H1 (cell line): Measurements from ENCODE around the gene SLC9A7. TPM values are rescaled to one million over a fixed set of nuclear protein-coding genes. Genes with fewer than 3 reads are reported as not detected.

Source experiments
- CTCF ChIA-PET: fragments of 300-600 bp; sonication (Branson Sonifier 250); formaldehyde crosslinking; loops from one replicate; lab custom pipeline; 2021; ENCODE audit not compliant: partially characterized antibody; lab: Charles Lee
- POLR2A ChIA-PET: fragments of 300-600 bp; sonication (Branson Sonifier 250); formaldehyde crosslinking; loops from one replicate; lab custom pipeline; 2021; ENCODE audit warnings: inconsistent platforms; ENCODE audit not compliant: partially characterized antibody; lab: Charles Lee
- DNase-seq, 2 experiments: peaks; one replicate each; pipeline versions ENCODE4 v3.0.0 to v3.0.0-alpha.2; 2010 to 2022; ENCODE audit warnings: low spot score in 2 of 2, low read depth in 1 of 2, mixed read lengths in 1 of 2
- FAIRE-seq: peaks from 2 replicates; lab custom pipeline; 2011; peaks lifted over from hg19 to GRCh38; lab: Jason Lieb, UNC
- H2AFZ ChIP-seq: 2 replicates; pipeline ENCODE4 v1.8.1; 2012; ENCODE audit warnings: low read length, inconsistent platforms
- H2AK5ac ChIP-seq: 2 replicates; pipeline ENCODE4 v1.6.1; 2013; ENCODE audit warnings: low read depth, low read length
- H2BK120ac ChIP-seq: replicated peaks from 2 replicates; pipeline ENCODE3; 2013; ENCODE audit warnings: low read depth, low read length, inconsistent platforms
- H2BK12ac ChIP-seq: 2 replicates; pipeline ENCODE4 v1.6.1; 2013; ENCODE audit warnings: low read depth, low read length
- H2BK15ac ChIP-seq: 2 replicates; pipeline ENCODE4 v1.6.1; 2013; ENCODE audit warnings: low read length
- H2BK20ac ChIP-seq: 2 replicates; pipeline ENCODE4 v1.6.1; 2013; ENCODE audit warnings: low read length
- H2BK5ac ChIP-seq: 2 replicates; pipeline ENCODE4 v1.6.1; 2013; ENCODE audit warnings: low read depth, low read length
- H3K14ac ChIP-seq: 2 replicates; pipeline ENCODE4 v1.6.1; 2013; ENCODE audit warnings: inconsistent platforms; ENCODE audit not compliant: insufficient read length
- H3K18ac ChIP-seq: 2 replicates; pipeline ENCODE4 v1.6.1; 2013; ENCODE audit warnings: low read length; ENCODE audit errors: extremely low read depth
- H3K23ac ChIP-seq: 2 replicates; pipeline ENCODE4 v1.6.1; 2013; ENCODE audit warnings: inconsistent platforms; ENCODE audit not compliant: insufficient read length
- H3K23me2 ChIP-seq: 2 replicates; pipeline ENCODE4 v1.6.1; 2013; ENCODE audit warnings: low read depth, low read length
- H3K27ac ChIP-seq: 2 replicates; pipeline ENCODE4 v1.6.1; 2011; ENCODE audit warnings: low read depth, low read length, inconsistent platforms
- H3K27me3 ChIP-seq, 4 experiments: replicated peaks in 1 of 4; 1 replicate in 1 of 4; 2 replicates in 3 of 4; pipeline versions ENCODE4 v1.6.1 to v1.8.1; 2011 to 2013; ENCODE audit warnings: low read length in 3 of 4, mild to moderate bottlenecking in 3 of 4, inconsistent platforms in 2 of 4, mixed read lengths in 2 of 4, moderate library complexity in 1 of 4; ENCODE audit not compliant: control insufficient read depth in 3 of 4, insufficient read depth in 3 of 4; ENCODE audit errors: extremely low read depth in 1 of 4
- H3K36me3 ChIP-seq, 4 experiments: 2 replicates each; pipeline versions ENCODE4 v1.6.1 to v1.8.1; 2011 to 2013; ENCODE audit warnings: mild to moderate bottlenecking in 4 of 4, low read length in 3 of 4, moderate library complexity in 2 of 4, control low read depth in 1 of 4, inconsistent platforms in 1 of 4; ENCODE audit not compliant: insufficient read depth in 4 of 4, control insufficient read depth in 2 of 4
- H3K4ac ChIP-seq: replicated peaks from 2 replicates; pipeline ENCODE3; 2013; ENCODE audit warnings: low read length, low read depth, mixed read lengths, inconsistent platforms; ENCODE audit not compliant: insufficient read length
- H3K4me1 ChIP-seq, 4 experiments: replicated peaks in 1 of 4; 1 replicate in 1 of 4; 2 replicates in 3 of 4; pipeline versions ENCODE4 v1.6.1 to v1.8.1; 2011 to 2013; ENCODE audit warnings: low read length in 3 of 4, inconsistent platforms in 2 of 4, mixed read lengths in 1 of 4; ENCODE audit not compliant: insufficient read depth in 4 of 4, control insufficient read depth in 3 of 4
- H3K4me2 ChIP-seq, 2 experiments: 2 replicates each; pipeline versions ENCODE4 v1.6.1 to v1.8.1; 2011 to 2013; ENCODE audit warnings: low read depth in 2 of 2, low read length in 2 of 2, control low read depth in 1 of 2, inconsistent platforms in 1 of 2, mild to moderate bottlenecking in 1 of 2; ENCODE audit not compliant: insufficient read depth in 1 of 2
- H3K4me3 ChIP-seq, 4 experiments: fragments of 200-600, 300-600 bp in 1 of 4; sonication (generic), shearing (Covaris generic), sonication (Bioruptor Twin) in 1 of 4; 2 replicates each; pipeline versions ENCODE4 v1.5.1 to v1.8.1; 2011 to 2016; ENCODE audit warnings: low read length in 4 of 4, low read depth in 3 of 4, control low read depth in 2 of 4, inconsistent platforms in 2 of 4, mild to moderate bottlenecking in 2 of 4, mixed read lengths in 1 of 4, moderate library complexity in 1 of 4; ENCODE audit not compliant: insufficient read depth in 2 of 4; ENCODE audit errors: extremely low read depth in 1 of 4
- H3K56ac ChIP-seq: replicated peaks from 2 replicates; pipeline ENCODE3; 2013; ENCODE audit warnings: low read depth, mild to moderate bottlenecking, mixed read lengths, low read length, inconsistent platforms; ENCODE audit not compliant: insufficient read length
- H3K79me1 ChIP-seq: 2 replicates; pipeline ENCODE4 v1.6.1; 2013; ENCODE audit warnings: low read depth, low read length, control low read depth
- H3K79me2 ChIP-seq, 2 experiments: 2 replicates each; pipeline versions ENCODE4 v1.6.1 to v1.8.1; 2012 to 2013; ENCODE audit warnings: low read length in 2 of 2, mild to moderate bottlenecking in 2 of 2, inconsistent platforms in 1 of 2; ENCODE audit not compliant: insufficient read depth in 2 of 2, control insufficient read depth in 1 of 2
- H3K9ac ChIP-seq, 4 experiments: replicated peaks in 1 of 4; 1 replicate in 1 of 4; 2 replicates in 3 of 4; pipeline versions ENCODE4 v1.6.1 to v1.8.1; 2011 to 2013; ENCODE audit warnings: low read depth in 3 of 4, low read length in 3 of 4, control low read depth in 2 of 4, mild to moderate bottlenecking in 2 of 4, moderate library complexity in 2 of 4, inconsistent platforms in 1 of 4; ENCODE audit errors: extremely low read depth in 1 of 4
- H3K9me3 ChIP-seq, 2 experiments: 2 replicates each; pipeline versions ENCODE4 v1.6.1 to v1.8.1; 2012 to 2013; ENCODE audit warnings: mild to moderate bottlenecking in 2 of 2, moderate library complexity in 2 of 2, control low read depth in 1 of 2, inconsistent platforms in 1 of 2, low read depth in 1 of 2, low read length in 1 of 2, mixed read lengths in 1 of 2; ENCODE audit not compliant: insufficient read depth in 2 of 2
- H4K20me1 ChIP-seq, 2 experiments: replicated peaks in 1 of 2; 2 replicates each; pipeline versions ENCODE3 to v1.8.1; 2011 to 2013; ENCODE audit warnings: inconsistent platforms in 2 of 2, low read length in 2 of 2, mild to moderate bottlenecking in 1 of 2; ENCODE audit not compliant: insufficient read depth in 2 of 2, control insufficient read depth in 1 of 2
- H4K5ac ChIP-seq: 2 replicates; pipeline ENCODE4 v1.6.1; 2013; ENCODE audit warnings: low read length, low read depth, mixed read lengths, inconsistent platforms; ENCODE audit not compliant: insufficient read length
- H4K8ac ChIP-seq: 2 replicates; pipeline ENCODE4 v1.8.0; 2013; ENCODE audit warnings: mild to moderate bottlenecking, moderate library complexity, low read length, inconsistent platforms; ENCODE audit not compliant: insufficient read depth; ENCODE audit errors: extremely low read depth
- H4K91ac ChIP-seq: replicated peaks from 2 replicates; pipeline ENCODE3; 2013; ENCODE audit warnings: low read length, mixed read lengths, inconsistent platforms; ENCODE audit not compliant: insufficient read length
- CEBPB ChIP-seq: IDR thresholded peaks from 2 replicates; pipeline ENCODE4 v1.6.1; 2012; ENCODE audit warnings: low read depth, low read length
- E2F6 ChIP-seq: IDR thresholded peaks from 2 replicates; pipeline ENCODE4 v1.6.1; 2012; ENCODE audit warnings: inconsistent platforms
- POLR2A ChIP-seq, 2 experiments: IDR thresholded peaks; 1 replicate in 1 of 2; 2 replicates in 1 of 2; pipeline ENCODE4 v1.6.1; 2011; ENCODE audit warnings: low read depth in 2 of 2, low read length in 2 of 2, mild to moderate bottlenecking in 2 of 2; ENCODE audit errors: control extremely low read depth in 1 of 2
- WGBS, 2 experiments: shearing (Covaris generic) in 1 of 2; methylation state at CpG; one replicate each; pipeline versions ENCODE4 v1.1.6 to v1.1.7; 2013 to 2015; ENCODE audit warnings: low lambda C conversion rate in 2 of 2, mixed read lengths in 2 of 2, inconsistent platforms in 1 of 2, low coverage in 1 of 2, missing lambda C conversion rate in 1 of 2; ENCODE audit not compliant: insufficient replicate concordance in 2 of 2, insufficient coverage in 1 of 2, insufficient read length in 1 of 2; ENCODE audit errors: extremely low coverage in 1 of 2, missing lambda C conversion rate in 1 of 2; 5-methylcytosine and 5-hydroxymethylcytosine counted together
- polyA plus RNA-seq, 7 experiments: library from polyadenylated mRNA; depleted of rRNA in 3 of 7; stranded (reverse) in 5 of 7; unstranded in 2 of 7; fragments of >200 nt in 5 of 7; fragments of 200-250 nt in 2 of 7; gene quantifications; 1 replicate in 5 of 7; 2 replicates in 1 of 7; 4 replicates in 1 of 7; pipeline versions ENCODE4 v1.2.1 to v1.2.3, GENCODE V29; 2011 to 2013; ENCODE audit warnings: missing spikeins in 2 of 7, mixed read lengths in 2 of 7
- total RNA-seq: library from RNA; stranded (reverse); fragmentation: NEBNext Ultra II Directional; extraction: Animal tissue kit (Norgen Biotek cat#: 25700); gene quantifications from 2 replicates; pipeline ENCODE4 v1.2.1, GENCODE V29; 2021

Gene SLC9A7
- total and polyA plus RNA-seq, 2 of the 8 experiments (the other 6 are each of a cell fraction or from before 2014, with no cell fraction given), result 6.7 to 17.2 TPM

- Histone ChIP-seq H2AK5ac (no peak overlapping the region), H4K5ac (no peak overlapping the region), H3K4me2 (no peak overlapping the region), H3K4me3 (no peak overlapping the region), H3K79me1 (no peaks in the 10 kb centered on the region), H3K18ac (no peak overlapping the region), H3K9me3 (peaks cover 0 to under 1% of the 10 kb centered on the region in 2 experiments; a peak in 1 of 4 replicates), H2BK15ac (no peak overlapping the region), H4K91ac (no peak overlapping the region), H2BK12ac (no peak overlapping the region), H2BK5ac (no peak overlapping the region), H3K4ac (no peak overlapping the region), H2AFZ (no peak overlapping the region), H3K23ac (no peak overlapping the region), H3K27ac (no peak overlapping the region), H3K36me3 (peaks cover 0 to 1% (median 0%) of the 10 kb centered on the region in 4 experiments; a peak in 2 of 8 replicates), H3K23me2 (no peaks in the 10 kb centered on the region), H4K8ac (no peak overlapping the region), H2BK120ac (no peak overlapping the region), H3K9ac (no peak overlapping the region), H3K56ac (no peak overlapping the region), H3K14ac (no peak overlapping the region), H4K20me1 (no peaks in the 10 kb centered on the region), H2BK20ac (no peak overlapping the region), H3K79me2 (no peaks in the 10 kb centered on the region), H3K4me1 (peaks cover 0 to 3% (median 0%) of the 10 kb centered on the region in 4 experiments; a peak in 1 of 7 replicates), H3K27me3 (no peaks in the 10 kb centered on the region)
- FAIRE-seq (no peak), DNase-seq (no peak)
- ChIA-PET POLR2A (no interaction called here), CTCF (interaction anchor here (1.0 kb wide), 1 partner anchor 56 kb away, joined by 3 read pairs; no protein-coding TSS in a partner anchor)
- TF ChIP-seq POLR2A (IDR thresholded peaks at IDR 0.05; ENCODE audit: control extremely low read depth in 1 of 2, low read depth in 2 of 2, low read length in 2 of 2) (no peak), E2F6 (no peak), CEBPB (peak; percentile 55; the same call in 1 of the 2 replicates)
- WGBS, 2 experiments, result 70% methylated on average over 2 of the region's 2 CpGs; no CpG with 5 or more reads in 1 of the 2 experiments
Measured at GRCh38 chrX:46554942-46555341, 204.0 kb downstream of the SLC9A7 start.
